Anterior cingulate cortex (tissue), 58 donors: Measurements from ENCODE around the gene CFAP58.

ENCODE experiments used
- DNase-seq, 58 donors: peaks; one replicate each; lab custom pipeline; 2025; lab: John Stamatoyannopoulos, UW

Gene CFAP58

DNA sequence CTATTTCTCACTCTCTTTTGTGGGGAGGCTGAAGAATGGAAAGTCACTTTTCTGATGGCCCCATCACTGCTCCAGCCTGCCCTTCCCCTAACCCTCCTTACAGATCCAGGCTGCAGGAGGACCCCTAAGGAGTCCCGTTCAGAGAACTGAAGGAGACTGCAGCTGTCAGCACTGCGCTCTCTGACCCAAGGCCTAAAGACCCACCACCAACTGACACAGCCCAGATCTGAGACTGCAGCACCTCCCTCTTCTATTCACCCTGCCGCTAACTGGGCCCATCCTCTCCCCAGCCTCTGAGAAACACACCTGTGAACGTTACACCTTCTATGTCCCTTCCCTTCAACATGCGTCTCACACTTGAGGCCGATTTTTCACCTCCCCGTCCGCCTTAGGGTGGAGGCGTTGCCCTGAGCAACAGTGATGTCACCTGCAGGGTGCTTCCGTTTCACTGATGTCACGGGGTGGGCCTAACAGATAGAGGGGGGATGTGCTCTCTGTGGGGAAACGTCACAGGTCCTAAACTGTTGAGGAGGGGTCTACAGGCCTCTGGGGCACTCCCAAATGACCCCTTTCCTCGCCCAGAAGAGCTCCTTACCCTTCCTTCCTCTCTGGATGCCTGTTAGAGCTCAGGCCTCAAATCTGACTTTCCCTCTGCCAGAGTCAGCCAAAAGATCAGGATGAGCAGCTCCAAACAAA, 20.5 kb upstream of the CFAP58 start:
- no peak for DNase-seq

GRCh38 chr10:104333728-104334373, 19.8 kb upstream of the CFAP58 start:
- DNase-seq = no peak

GRCh38 chr10:104334561-104334960, 19.1 kb upstream of the CFAP58 start:
- no peak for DNase-seq

DNA sequence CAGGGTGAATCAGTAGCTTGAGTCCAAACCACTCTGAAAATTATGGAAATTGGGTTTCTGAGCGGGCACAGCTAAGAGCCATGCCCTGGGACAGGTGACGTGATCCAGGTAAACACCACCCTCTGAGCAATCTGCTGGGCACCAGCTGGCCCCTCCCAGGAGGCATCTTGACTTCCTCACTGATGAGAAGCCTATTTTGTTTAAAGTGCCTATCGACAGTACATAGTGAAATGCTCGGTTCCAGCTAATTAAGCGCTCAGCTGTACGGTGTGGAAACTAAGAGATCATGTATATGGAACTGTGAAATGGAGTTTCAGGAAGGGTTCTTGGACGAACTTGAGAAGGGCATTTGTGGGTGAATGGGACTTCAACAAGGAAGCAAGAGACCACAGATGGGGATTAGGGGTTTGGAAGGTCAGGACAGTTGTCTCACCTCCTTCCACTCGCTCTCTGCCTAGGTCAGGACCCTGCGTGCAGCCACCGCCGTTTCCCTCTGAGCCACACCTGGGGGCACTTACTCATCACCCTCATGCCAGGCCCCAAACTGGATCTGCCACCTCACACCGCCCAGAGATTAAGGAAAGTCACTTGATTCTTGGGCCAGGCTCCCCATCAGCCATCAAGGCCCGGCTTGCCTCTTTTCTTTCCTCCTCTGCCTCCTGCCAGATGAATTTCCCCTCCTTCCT, 18.5 kb upstream of the CFAP58 start:
- no peak for DNase-seq

DNA sequence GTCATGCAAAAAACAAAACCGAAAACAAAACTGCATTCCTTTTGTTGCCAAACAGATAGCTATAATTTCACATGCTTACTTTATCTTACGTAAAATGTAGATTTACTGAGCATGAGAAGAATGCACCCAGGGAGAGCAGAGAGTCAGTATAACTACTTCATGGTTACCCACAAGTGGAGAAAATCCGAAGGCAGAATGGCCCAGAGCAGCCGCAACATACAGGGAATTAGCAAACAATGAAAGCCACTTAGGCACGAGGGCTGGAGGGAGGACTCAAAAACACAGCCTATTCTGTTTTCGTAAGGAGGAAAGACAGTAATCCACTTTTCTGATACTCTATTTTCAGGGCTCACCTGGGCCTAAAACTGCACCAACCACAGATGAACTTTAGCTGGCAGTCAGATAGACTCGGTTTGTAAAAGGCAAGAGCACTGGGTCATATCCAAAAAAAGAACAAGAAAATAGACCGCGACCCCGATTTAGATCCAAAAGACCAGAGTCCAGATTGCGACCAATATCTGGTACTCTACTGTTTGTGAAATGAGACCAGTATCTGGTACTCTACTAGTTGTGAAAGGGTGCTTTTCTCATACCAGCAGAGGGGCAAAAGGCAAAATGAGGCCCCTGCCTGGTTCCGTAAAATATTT, 16.7 kb upstream of the CFAP58 start:
- DNase-seq = peak in 1 of 58 donors; percentile 16

DNA sequence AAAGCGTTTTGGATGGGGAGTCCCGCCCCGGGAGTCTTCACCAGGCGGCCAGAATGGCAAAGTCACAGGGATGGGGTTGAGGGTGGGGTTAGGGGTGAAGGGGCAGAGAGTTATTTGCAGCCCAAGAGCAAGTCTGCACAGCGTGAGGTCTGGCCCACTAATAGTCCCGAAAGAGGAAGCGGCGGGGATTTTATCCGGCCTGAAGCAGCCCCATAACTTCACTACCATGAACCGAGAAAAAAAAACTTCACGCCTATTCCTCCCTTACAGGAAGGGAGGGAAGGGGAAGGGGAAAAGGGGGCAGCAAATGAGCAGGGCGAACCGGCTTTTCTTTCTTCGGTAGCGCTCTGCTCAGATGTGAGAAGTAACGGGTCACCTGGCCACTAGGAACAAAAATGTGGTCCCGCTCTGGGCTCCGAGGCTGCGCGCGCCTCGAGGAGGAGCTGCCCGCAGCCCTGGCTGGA, 16.1 kb upstream of the CFAP58 start:
- peak in 3 of 58 donors; percentile 29 to 46 (median 32) for DNase-seq

DNA sequence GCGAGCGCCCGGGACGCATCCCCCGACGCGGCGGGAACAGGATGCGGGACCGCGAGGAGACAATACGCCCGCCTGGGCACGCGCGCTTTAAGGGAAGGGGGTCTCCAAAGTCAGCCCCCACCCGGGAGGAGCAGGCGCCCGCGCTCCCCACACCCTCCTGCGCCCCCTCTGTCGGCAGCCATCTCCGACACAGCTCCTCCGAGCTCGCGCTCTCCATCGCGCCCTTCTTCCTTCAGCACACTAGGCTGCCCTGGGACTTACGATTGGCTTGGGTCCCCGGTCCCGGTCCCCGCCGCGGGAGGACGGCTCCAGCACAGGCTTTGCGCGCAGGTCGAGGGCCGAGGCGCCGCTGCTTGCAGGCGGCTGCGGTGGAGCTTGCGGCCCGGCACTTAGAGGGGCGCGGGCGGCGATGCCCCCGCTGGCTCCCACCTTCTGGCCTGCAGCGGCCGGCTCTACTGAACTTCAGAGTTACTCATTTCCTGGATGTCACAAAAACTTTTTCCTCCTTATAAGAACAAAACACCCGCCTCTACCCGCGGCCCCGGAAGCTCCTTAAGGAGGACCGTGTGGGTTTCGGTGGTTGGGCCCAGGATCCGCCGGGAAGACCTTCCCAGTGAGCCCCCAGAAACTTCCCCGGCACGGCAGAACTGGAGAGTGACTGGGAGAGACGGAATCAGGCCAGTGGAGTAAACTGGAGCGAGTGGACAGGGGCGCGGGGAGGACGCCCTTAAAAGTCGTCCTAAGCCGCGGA, 15.5 kb upstream of the CFAP58 start, which contains the start of gene ITPRIP:
Gene ITPRIP (minus strand): TSS at position 481 of the 751 bp plus-strand sequence. CDS start 22,414 bp downstream, outside the sequence.
- DNase-seq = peak in 50 of 58 donors; percentile 31 to 83 (median 60)

- peak in 5 of 58 donors; percentile 17 to 31 (median 25) for DNase-seq
These were observed 14.0 kb upstream of the CFAP58 start for GRCh38 chr10:104339469-104340110.

DNA sequence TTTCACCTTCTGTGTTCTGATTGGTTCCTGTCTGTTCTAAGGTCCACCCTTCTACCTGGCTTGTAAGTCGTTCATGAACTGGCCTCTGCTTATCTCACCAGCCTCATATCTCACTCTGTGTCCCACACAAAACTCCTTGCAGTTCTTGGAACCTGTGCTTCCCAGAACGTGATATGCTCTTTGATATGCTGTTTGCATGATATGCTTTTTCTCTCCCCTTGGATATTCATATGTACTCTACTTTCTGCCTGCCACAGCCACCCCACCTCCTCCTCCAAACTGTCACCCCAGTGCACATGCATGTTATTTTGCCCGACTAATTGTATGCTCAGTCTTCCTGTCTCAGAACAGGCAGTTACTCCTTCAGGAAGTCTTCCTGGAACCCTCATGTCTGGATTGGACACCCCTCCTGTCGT, 13.5 kb upstream of the CFAP58 start:
- DNase-seq = no peak

GRCh38 chr10:104340641-104341040, 13.0 kb upstream of the CFAP58 start:
- no peak for DNase-seq

GRCh38 chr10:104342941-104343411, 10.7 kb upstream of the CFAP58 start:
- no peak for DNase-seq

DNA sequence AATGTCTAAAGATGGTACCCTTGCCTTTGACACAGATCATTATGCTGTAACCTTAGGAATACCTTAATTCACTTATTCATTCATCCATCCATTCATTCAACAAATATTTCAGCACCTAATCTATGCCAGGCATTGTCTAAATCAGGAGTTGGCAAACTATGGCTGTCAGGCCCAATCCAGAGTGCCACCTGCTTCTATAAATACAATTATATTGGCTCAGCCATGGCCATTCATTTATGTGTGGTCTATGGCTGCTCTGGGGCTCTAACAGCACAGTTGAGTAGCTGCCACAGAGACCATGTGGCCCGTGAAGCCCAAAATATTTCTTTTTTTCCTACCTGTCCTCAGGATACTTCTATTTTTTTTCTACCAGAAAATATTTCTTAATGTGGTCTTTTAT, 9.4 kb upstream of the CFAP58 start:
- no peak for DNase-seq

DNA sequence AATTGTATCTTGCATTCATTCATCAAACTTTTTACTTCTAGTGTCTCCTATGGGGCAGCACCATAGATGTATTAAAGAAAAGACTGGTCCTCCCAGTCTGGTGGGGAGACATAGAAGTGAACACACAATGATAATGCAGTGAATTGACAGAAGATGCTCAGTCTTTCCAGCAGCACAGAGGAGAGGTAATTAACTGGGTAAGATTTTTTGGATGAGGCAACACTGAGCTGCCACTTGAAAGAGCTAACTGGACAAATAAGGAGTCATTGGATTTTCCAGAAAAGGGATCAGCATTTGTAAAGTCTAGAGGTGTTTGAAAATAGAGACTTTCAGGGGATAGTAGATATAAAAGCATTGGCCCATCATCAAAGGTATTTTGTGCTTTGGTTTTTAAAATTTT, 8.1 kb upstream of the CFAP58 start:
- no peak for DNase-seq

GRCh38 chr10:104345941-104346340, 7.7 kb upstream of the CFAP58 start:
- no peak for DNase-seq

- DNase-seq = no peak
These were observed 6.2 kb upstream of the CFAP58 start for GRCh38 chr10:104347295-104348045.

GRCh38 chr10:104348601-104349000, 5.0 kb upstream of the CFAP58 start:
- DNase-seq = no peak

GRCh38 chr10:104349623-104350126, 4.0 kb upstream of the CFAP58 start:
- peak in 2 of 58 donors; percentile 28 to 50 for DNase-seq

DNA sequence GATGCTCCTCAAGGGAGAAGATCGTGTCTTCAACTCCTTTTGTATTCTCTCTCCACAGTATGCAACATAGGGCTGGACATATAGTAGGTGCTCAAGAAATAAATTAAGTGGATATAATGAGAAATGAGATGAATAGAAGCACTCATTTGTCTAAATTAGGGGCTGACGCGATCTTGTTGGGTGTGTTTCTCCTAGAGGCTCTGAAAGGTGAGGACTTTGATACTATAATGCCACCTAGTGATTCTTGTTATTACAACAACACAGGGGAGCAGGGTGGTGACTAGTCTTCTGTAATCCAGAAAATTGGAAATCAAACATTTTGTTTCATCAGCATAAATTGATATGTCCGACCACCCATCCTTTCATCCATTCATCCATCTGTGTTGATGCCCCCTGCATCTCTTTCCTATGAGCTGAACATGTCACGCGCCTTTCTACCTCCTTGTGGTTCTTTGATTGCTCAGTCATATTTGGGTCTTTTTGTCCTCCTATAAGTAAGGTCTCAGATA, 3.5 kb upstream of the CFAP58 start:
- DNase-seq = peak in 3 of 58 donors; percentile 8 to 79 (median 43)
